ENCODE measurements around the gene BTNL8.

Gene BTNL8

GRCh38 chr5:180950291-180950949 is 51.5 kb downstream of the BTNL8 start:
- no peaks in the 10 kb centered on the region for H3F3A ChIP-seq (ENCODE audit: insufficient read depth, low read length)
- H3K4me2 ChIP-seq (ENCODE audit: low read length), result no peak overlapping the region
- no peaks in the 10 kb centered on the region for H3K4me1 ChIP-seq (ENCODE audit: insufficient read depth, low read length, severe bottlenecking)
- no peak overlapping the region for H2AFZ ChIP-seq (ENCODE audit: low read length)
- TF ChIP-seq EZH2 (IDR thresholded peaks at IDR 0.05; ENCODE audit: borderline replicate concordance, low read length) (no peak), CTCF (IDR thresholded peaks at IDR 0.05; ENCODE audit: low read length) (no peak)
- no peaks in the 10 kb centered on the region for H3K36me3 ChIP-seq (ENCODE audit: insufficient read depth, low read length)
- no peaks in the 10 kb centered on the region for H3K27me3 ChIP-seq (ENCODE audit: insufficient read depth, low read length)
- no peak overlapping the region for H3K27ac ChIP-seq (ENCODE audit: low read depth, low read length, poor library complexity, severe bottlenecking)
- no peak overlapping the region for H3K4me3 ChIP-seq (ENCODE audit: low read depth, low read length, poor library complexity, severe bottlenecking)
- no peaks in the 10 kb centered on the region for H3K9me2 ChIP-seq (ENCODE audit: low read depth, low read length)
- no peaks in the 10 kb centered on the region for H3K79me2 ChIP-seq (ENCODE audit: insufficient read depth, low read length)
- no peaks in the 10 kb centered on the region for H4K20me1 ChIP-seq (ENCODE audit: insufficient read depth, low read length)
- no peaks in the 10 kb centered on the region for H3K9me3 ChIP-seq (ENCODE audit: low read length)
- no peak overlapping the region for H3K9ac ChIP-seq (ENCODE audit: low read length)

GRCh38 chr5:180959661-180960060 is 60.7 kb downstream of the BTNL8 start:
- Histone ChIP-seq H3K4me3 (ENCODE audit: low read depth, low read length, poor library complexity, severe bottlenecking) (no peak overlapping the region), H3K9me3 (ENCODE audit: low read length) (no peaks in the 10 kb centered on the region), H3K27me3 (ENCODE audit: insufficient read depth, low read length) (no peaks in the 10 kb centered on the region), H3K27ac (ENCODE audit: low read depth, low read length, poor library complexity, severe bottlenecking) (no peak overlapping the region), H3K36me3 (ENCODE audit: insufficient read depth, low read length) (no peaks in the 10 kb centered on the region), H3F3A (ENCODE audit: insufficient read depth, low read length) (no peaks in the 10 kb centered on the region), H2AFZ (ENCODE audit: low read length) (no peak overlapping the region), H4K20me1 (ENCODE audit: insufficient read depth, low read length) (no peaks in the 10 kb centered on the region), H3K79me2 (ENCODE audit: insufficient read depth, low read length) (no peaks in the 10 kb centered on the region), H3K9ac (ENCODE audit: low read length) (no peak overlapping the region), H3K4me1 (ENCODE audit: insufficient read depth, low read length, severe bottlenecking) (no peaks in the 10 kb centered on the region), H3K4me2 (ENCODE audit: low read length) (no peak overlapping the region), H3K9me2 (ENCODE audit: low read depth, low read length) (no peaks in the 10 kb centered on the region)
- TF ChIP-seq CTCF (IDR thresholded peaks at IDR 0.05; ENCODE audit: low read length), result no peak
- no peak for TF ChIP-seq EZH2 (IDR thresholded peaks at IDR 0.05; ENCODE audit: borderline replicate concordance, low read length)

- TF ChIP-seq EZH2 (IDR thresholded peaks at IDR 0.05; ENCODE audit: borderline replicate concordance, low read length), result no peak
- no peaks in the 10 kb centered on the region for H3K9me2 ChIP-seq (ENCODE audit: low read depth, low read length)
- no peak overlapping the region for H3K9ac ChIP-seq (ENCODE audit: low read length)
- H3K4me1 ChIP-seq (ENCODE audit: insufficient read depth, low read length, severe bottlenecking), result no peaks in the 10 kb centered on the region
- H3K4me3 ChIP-seq (ENCODE audit: low read depth, low read length, poor library complexity, severe bottlenecking), result no peak overlapping the region
- H3K27ac ChIP-seq (ENCODE audit: low read depth, low read length, poor library complexity, severe bottlenecking), result no peak overlapping the region
- no peaks in the 10 kb centered on the region for H3K36me3 ChIP-seq (ENCODE audit: insufficient read depth, low read length)
- H3K79me2 ChIP-seq (ENCODE audit: insufficient read depth, low read length), result no peaks in the 10 kb centered on the region
- no peaks in the 10 kb centered on the region for H3F3A ChIP-seq (ENCODE audit: insufficient read depth, low read length)
- no peaks in the 10 kb centered on the region for H3K27me3 ChIP-seq (ENCODE audit: insufficient read depth, low read length)
- H3K9me3 ChIP-seq (ENCODE audit: low read length), result no peaks in the 10 kb centered on the region
- no peaks in the 10 kb centered on the region for H4K20me1 ChIP-seq (ENCODE audit: insufficient read depth, low read length)
- no peak overlapping the region for H2AFZ ChIP-seq (ENCODE audit: low read length)
- no peak overlapping the region for H3K4me2 ChIP-seq (ENCODE audit: low read length)
Measured at GRCh38 chr5:180960209-180960608, 61.2 kb downstream of the BTNL8 start.

- Histone ChIP-seq H3K27me3 (ENCODE audit: insufficient read depth, low read length) (no peaks in the 10 kb centered on the region), H3K9ac (ENCODE audit: low read length) (no peak overlapping the region), H3K4me1 (ENCODE audit: insufficient read depth, low read length, severe bottlenecking) (peaks cover under 1% of the 10 kb centered on the region), H3K79me2 (ENCODE audit: insufficient read depth, low read length) (no peaks in the 10 kb centered on the region), H3K36me3 (ENCODE audit: insufficient read depth, low read length) (no peaks in the 10 kb centered on the region), H3K27ac (ENCODE audit: low read depth, low read length, poor library complexity, severe bottlenecking) (no peak overlapping the region), H3K4me3 (ENCODE audit: low read depth, low read length, poor library complexity, severe bottlenecking) (no peak overlapping the region), H3F3A (ENCODE audit: insufficient read depth, low read length) (no peaks in the 10 kb centered on the region), H3K9me2 (ENCODE audit: low read depth, low read length) (no peaks in the 10 kb centered on the region), H3K9me3 (ENCODE audit: low read length) (peaks cover 8% of the 10 kb centered on the region; the same call in 1 of the 2 replicates), H3K4me2 (ENCODE audit: low read length) (no peak overlapping the region), H4K20me1 (ENCODE audit: insufficient read depth, low read length) (no peaks in the 10 kb centered on the region), H2AFZ (ENCODE audit: low read length) (no peak overlapping the region)
- TF ChIP-seq EZH2 (IDR thresholded peaks at IDR 0.05; ENCODE audit: borderline replicate concordance, low read length), result no peak
- TF ChIP-seq CTCF (IDR thresholded peaks at IDR 0.05; ENCODE audit: low read length), result no peak
Measured at GRCh38 chr5:180969406-180969805, 70.4 kb downstream of the BTNL8 start.

All from OCI-LY1 (cell line).